Ishikawa (cell line): ENCODE results near the gene YARS1.

Experiments
- CREB1 ChIP-seq: IDR thresholded peaks from 2 replicates; pipeline ENCODE4 v1.6.1; 2012; ENCODE audit warnings: low read depth
- EGR1 ChIP-seq: IDR thresholded peaks from 2 replicates; pipeline ENCODE4 v1.6.1; 2012
- EP300 ChIP-seq: IDR thresholded peaks from 2 replicates; pipeline ENCODE4 v1.6.1; 2012; ENCODE audit warnings: borderline replicate concordance
- RAD21 ChIP-seq: IDR thresholded peaks from 2 replicates; pipeline ENCODE4 v1.6.1; 2012; ENCODE audit warnings: low read depth
- TAF1 ChIP-seq: IDR thresholded peaks from 2 replicates; pipeline ENCODE4 v1.6.1; 2012; ENCODE audit warnings: low read depth, mild to moderate bottlenecking
- TCF12 ChIP-seq: IDR thresholded peaks from 2 replicates; pipeline ENCODE4 v1.6.1; 2012; ENCODE audit warnings: low read depth
- TEAD4 ChIP-seq: IDR thresholded peaks from 2 replicates; pipeline ENCODE4 v1.6.1; 2012
- TF ChIP-seq, protein P1 (sequence below): IDR thresholded peaks from 2 replicates; pipeline ENCODE4 v1.6.1; 2012

DNA sequence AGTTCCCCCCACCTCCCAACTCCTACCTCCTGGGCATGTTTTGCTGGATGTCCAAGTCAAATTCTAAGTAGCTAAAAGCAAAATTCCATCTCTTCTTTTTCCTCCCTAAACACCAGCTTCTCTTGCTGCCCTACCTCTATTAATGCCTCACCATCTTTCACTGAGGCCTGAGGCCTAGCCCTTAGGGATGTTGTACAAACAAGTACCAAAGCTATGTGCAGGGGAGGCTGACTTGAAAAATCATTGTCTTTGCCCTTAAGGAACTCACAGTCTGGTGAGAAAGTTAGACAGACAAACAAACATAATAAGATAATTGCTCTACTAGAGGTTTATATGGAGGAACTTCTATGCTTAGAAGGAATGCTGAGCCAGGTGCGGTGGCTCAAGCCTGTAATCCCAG, 89.3 kb downstream of the YARS1 start:
- TF ChIP-seq TAF1: no peak
- no peak for TF ChIP-seq EGR1
- TF ChIP-seq TEAD4: no peak
- no peak for TF ChIP-seq EP300
- no peak for TF ChIP-seq CREB1
- no peak for TF ChIP-seq RAD21
- TF ChIP-seq TCF12: no peak
- TF ChIP-seq, protein P1, sequence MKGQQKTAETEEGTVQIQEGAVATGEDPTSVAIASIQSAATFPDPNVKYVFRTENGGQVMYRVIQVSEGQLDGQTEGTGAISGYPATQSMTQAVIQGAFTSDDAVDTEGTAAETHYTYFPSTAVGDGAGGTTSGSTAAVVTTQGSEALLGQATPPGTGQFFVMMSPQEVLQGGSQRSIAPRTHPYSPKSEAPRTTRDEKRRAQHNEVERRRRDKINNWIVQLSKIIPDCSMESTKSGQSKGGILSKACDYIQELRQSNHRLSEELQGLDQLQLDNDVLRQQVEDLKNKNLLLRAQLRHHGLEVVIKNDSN: no peak
